Frontal cortex (tissue), 4 donors: ENCODE measurements around the gene TROAP. TPM values are rescaled to one million over a fixed set of nuclear protein-coding genes. Genes with fewer than 3 reads are reported as not detected.

Experiments
- DNase-seq, 2 donors: peaks; one replicate each; pipeline ENCODE4 v3.0.0; 2012; ENCODE audit warnings: low spot score in 2 of 2
- FAIRE-seq: peaks from 2 replicates; lab custom pipeline; 2012; peaks lifted over from hg19 to GRCh38; lab: Jason Lieb, UNC
- total RNA-seq: library from RNA; depleted of rRNA; stranded (reverse); fragments of >200 nt; gene quantifications from one replicate; pipeline ENCODE4 v1.2.3, GENCODE V29; 2014
- donor health status: control.
- donor health status: control.
- donor health status: control.

The TROAP gene
- total RNA-seq, 1 donor from 2014 or later = 2.9 TPM

GRCh38 chr12:49340971-49341776 lies 18.1 kb downstream of the TROAP start:
- FAIRE-seq (no peak), DNase-seq (no peak)

GRCh38 chr12:49341777-49342065 lies 18.7 kb downstream of the TROAP start:
- FAIRE-seq (no peak), DNase-seq (no peak)

- peak; percentile 72 to 78 for DNase-seq
- no peak for FAIRE-seq
Measured at GRCh38 chr12:49342066-49342913, 19.2 kb downstream of the TROAP start.

GRCh38 chr12:49342914-49343731 lies 20.1 kb downstream of the TROAP start:
- FAIRE-seq (no peak), DNase-seq (peak in 1 of 2 donors; percentile 47)

- DNase-seq = no peak
- no peak for FAIRE-seq
Measured at GRCh38 chr12:49344486-49345050, 21.5 kb downstream of the TROAP start.

- no peak for FAIRE-seq
- peak in 1 of 2 donors; percentile 59 for DNase-seq
Measured at GRCh38 chr12:49345051-49345824, 22.2 kb downstream of the TROAP start.

- DNase-seq (no peak), FAIRE-seq (no peak)
Measured at GRCh38 chr12:49345825-49346658, 23.0 kb downstream of the TROAP start.

- peak; percentile 27 to 56 for DNase-seq
Measured at GRCh38 chr12:49346659-49347310, 23.7 kb downstream of the TROAP start, which contains the start of gene DNAJC22. Gene DNAJC22 (plus strand): TSS chr12:49346888. CDS start chr12:49348873, 1,985 bp downstream.

GRCh38 chr12:49347311-49348193 lies 24.5 kb downstream of the TROAP start:
- DNase-seq (peak; percentile 89 to 95), FAIRE-seq (no peak)

More at GRCh38 chr12:49346659-49347310, 23.7 kb downstream of the TROAP start, which contains the start of gene DNAJC22:
- no peak for FAIRE-seq

GRCh38 chr12:49348781-49349180 lies 25.7 kb downstream of the TROAP start:
- FAIRE-seq = no peak
- no peak for DNase-seq

DNA sequence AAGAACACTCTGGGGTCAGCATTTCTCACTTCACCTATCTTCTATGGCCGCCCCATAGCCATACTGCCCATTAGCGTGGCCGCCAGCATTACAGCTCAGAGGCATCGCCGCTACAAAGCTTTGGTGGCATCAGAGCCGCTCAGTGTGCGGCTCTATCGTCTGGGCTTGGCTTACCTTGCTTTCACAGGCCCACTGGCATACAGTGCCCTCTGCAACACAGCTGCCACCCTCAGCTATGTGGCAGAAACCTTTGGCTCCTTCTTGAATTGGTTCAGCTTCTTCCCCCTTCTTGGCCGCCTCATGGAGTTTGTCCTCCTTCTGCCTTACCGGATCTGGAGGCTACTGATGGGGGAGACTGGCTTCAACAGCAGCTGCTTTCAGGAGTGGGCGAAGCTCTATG lies 26.2 kb downstream of the TROAP start:
- no peak for DNase-seq
- FAIRE-seq = no peak

- FAIRE-seq (no peak), DNase-seq (no peak)
Measured at GRCh38 chr12:49352351-49352750, 29.3 kb downstream of the TROAP start.

GRCh38 chr12:49355913-49356312 lies 32.9 kb downstream of the TROAP start:
- FAIRE-seq = no peak
- no peak for DNase-seq

GRCh38 chr12:49357103-49357678 lies 34.1 kb downstream of the TROAP start:
- peak in 1 of 2 donors; percentile 20 for DNase-seq
- FAIRE-seq = no peak

GRCh38 chr12:49358483-49359141 lies 35.6 kb downstream of the TROAP start:
- DNase-seq (peak; percentile 34 to 56), FAIRE-seq (no peak)

GRCh38 chr12:49359671-49360070 lies 36.6 kb downstream of the TROAP start:
- no peak for FAIRE-seq
- no peak for DNase-seq
